ENCODE data around the gene PIPOX. TPM values are rescaled to one million over a fixed set of nuclear protein-coding genes. Genes with fewer than 3 reads are reported as not detected.

The PIPOX gene
- total RNA-seq, 1 donor from 2014 or later, result 0.29 TPM

DNA sequence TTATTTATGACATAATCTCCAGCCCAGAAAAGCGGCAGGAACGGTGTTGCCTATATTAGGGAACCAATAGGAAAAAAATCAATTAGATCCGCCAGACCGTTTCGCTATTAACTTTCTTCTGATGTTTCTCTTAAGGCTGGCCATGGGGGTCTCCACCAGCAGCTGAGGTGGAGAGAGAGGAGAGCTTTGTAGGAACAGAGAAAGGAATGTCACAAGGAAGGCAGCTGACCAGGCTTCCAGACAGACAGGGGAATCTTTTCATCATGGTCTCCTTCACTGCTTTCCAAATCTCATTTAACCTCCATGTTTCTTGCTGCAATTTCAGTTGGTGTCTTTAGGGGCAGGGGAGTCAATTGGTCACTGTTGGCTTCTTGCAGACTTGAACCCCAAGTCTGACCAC is 28.2 kb upstream of the PIPOX start:
- H3K27me3 ChIP-seq (ENCODE audit: control insufficient read depth, insufficient read depth, low read length), result peaks cover 52% of the 10 kb centered on the region
- no peak for DNase-seq (ENCODE audit: low read depth)
- H3K36me3 ChIP-seq (ENCODE audit: control insufficient read depth, insufficient read depth, low read length), result no peaks in the 10 kb centered on the region
- TF ChIP-seq, protein P1, sequence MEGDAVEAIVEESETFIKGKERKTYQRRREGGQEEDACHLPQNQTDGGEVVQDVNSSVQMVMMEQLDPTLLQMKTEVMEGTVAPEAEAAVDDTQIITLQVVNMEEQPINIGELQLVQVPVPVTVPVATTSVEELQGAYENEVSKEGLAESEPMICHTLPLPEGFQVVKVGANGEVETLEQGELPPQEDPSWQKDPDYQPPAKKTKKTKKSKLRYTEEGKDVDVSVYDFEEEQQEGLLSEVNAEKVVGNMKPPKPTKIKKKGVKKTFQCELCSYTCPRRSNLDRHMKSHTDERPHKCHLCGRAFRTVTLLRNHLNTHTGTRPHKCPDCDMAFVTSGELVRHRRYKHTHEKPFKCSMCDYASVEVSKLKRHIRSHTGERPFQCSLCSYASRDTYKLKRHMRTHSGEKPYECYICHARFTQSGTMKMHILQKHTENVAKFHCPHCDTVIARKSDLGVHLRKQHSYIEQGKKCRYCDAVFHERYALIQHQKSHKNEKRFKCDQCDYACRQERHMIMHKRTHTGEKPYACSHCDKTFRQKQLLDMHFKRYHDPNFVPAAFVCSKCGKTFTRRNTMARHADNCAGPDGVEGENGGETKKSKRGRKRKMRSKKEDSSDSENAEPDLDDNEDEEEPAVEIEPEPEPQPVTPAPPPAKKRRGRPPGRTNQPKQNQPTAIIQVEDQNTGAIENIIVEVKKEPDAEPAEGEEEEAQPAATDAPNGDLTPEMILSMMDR (IDR thresholded peaks at IDR 0.05; ENCODE audit: insufficient read depth, low read length, poor library complexity, severe bottlenecking), result no peak
- H3K4me3 ChIP-seq (ENCODE audit: low read depth, low read length), result no peak overlapping the region

DNA sequence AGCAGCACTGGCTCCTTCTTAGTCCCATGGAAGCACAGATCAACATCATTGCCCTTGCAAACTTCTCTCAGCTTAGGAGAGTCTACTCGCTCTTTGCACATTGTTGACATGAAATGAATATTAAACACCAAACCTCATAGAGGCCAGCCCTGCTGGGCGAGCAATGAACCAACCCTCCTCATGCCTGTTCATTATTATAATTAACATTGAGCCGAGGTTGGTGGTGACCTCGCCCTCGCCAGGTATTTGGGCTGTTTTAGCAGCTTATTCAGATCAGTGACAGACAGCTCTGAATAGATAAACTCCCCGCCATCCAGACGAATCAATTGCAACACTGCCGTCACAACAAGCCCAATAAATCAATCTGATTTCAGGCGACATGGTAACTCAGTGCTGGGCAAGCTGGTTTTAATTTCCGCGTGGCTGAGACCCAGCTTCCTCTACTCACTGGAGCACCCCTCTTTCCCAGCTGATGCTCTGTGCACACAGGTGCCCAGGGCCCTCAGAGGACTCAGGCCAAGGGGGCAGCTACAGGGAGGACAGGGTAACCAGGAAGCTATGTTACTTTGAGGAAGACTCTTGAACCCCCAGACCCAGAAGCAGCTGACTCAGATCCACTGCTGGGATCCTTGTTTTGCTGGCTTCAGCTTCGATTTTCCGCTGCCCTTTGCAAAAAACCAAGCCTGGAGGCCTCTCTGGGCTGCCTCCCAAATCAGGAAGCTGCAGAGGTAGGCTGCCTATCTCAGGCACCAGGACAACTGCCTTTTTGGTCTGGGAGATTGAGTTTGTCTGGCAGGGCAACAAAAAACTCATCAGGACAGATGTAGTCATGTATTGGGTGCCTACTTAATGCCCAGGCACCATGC is 26.4 kb upstream of the PIPOX start:
- TF ChIP-seq, protein P1 (IDR thresholded peaks at IDR 0.05; ENCODE audit: insufficient read depth, low read length, poor library complexity, severe bottlenecking), result no peak
- H3K4me3 ChIP-seq (ENCODE audit: low read depth, low read length), result no peak overlapping the region
- DNase-seq (ENCODE audit: low read depth), result no peak
- H3K36me3 ChIP-seq (ENCODE audit: control insufficient read depth, insufficient read depth, low read length), result no peaks in the 10 kb centered on the region
- peaks cover 50% of the 10 kb centered on the region for H3K27me3 ChIP-seq (ENCODE audit: control insufficient read depth, insufficient read depth, low read length)

DNA sequence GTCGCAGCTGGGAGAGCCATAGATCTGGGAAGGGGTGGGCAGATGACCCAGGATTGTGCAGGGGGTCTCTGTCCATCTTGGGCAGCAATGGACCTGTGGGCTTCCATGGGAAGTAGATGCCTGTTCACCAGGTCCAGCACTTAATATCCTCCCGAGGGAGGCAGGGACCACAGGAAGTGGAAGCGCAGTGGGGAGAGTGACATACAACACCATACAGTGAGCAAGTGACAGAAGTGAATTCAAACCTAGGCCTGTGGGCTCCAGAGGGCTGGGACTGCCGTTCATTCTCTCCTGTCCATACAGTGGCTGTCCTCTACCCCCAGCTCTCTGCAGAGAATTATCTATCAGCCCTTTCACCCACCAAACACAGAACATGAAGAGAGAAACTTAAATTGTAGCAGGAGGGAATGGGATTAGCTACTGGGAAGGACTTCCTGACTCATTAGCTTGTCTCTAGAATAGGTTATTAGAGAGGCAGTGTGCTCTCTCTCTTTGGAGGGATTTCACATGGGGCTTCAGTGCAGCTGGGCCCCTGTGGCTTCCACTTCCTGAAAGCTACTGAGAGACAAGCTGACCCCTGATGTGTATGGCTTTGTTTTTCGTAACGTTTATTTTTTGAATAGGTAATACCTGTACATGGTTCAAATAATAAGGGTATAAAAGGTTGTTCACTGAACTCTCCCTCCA is 24.0 kb upstream of the PIPOX start:
- H3K27me3 ChIP-seq (ENCODE audit: control insufficient read depth, insufficient read depth, low read length), result peaks cover 53% of the 10 kb centered on the region
- no peaks in the 10 kb centered on the region for H3K36me3 ChIP-seq (ENCODE audit: control insufficient read depth, insufficient read depth, low read length)
- TF ChIP-seq, protein P1 (IDR thresholded peaks at IDR 0.05; ENCODE audit: insufficient read depth, low read length, poor library complexity, severe bottlenecking), result no peak
- H3K4me3 ChIP-seq (ENCODE audit: low read depth, low read length), result no peak overlapping the region
- DNase-seq (ENCODE audit: low read depth), result no peak

DNA sequence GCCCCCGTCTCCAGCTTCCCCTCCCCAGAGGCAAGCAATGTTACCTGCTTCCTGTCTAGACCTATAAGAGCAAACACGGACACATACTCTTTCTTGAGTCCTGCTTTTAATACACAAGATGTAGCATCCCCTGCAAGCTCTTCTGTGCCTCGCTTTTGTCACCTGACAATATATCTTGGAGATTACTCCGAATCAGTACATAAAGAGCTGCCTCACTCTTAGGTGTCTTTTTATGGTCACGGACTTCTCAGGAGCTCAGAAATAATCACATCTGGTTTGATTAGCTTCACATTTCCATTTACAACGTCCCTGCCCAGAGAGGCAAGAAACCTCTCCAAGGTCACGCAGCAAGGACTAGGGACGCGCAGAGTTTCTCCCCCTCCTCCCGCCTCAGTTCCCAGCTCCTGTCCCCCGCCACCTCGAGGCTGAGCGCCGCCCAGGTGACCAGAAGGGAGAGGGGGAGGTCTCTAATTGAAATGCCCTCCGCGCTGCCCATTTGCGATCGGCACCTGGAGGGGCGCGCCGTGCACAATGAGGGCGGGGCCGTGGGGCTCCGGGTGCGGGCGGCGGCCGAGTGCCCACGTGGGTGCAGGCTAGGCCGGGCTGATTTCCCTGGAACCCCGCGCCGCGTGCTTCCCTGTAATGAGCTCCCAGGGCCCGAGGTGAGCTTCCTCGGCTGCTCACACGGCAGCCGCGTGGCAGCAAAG is 23.3 kb upstream of the PIPOX start:
- DNase-seq (ENCODE audit: low read depth), result no peak
- Histone ChIP-seq H3K4me3 (ENCODE audit: low read depth, low read length) (no peak overlapping the region), H3K36me3 (ENCODE audit: control insufficient read depth, insufficient read depth, low read length) (no peaks in the 10 kb centered on the region), H3K27me3 (ENCODE audit: control insufficient read depth, insufficient read depth, low read length) (peaks cover 58% of the 10 kb centered on the region)
- TF ChIP-seq, protein P1 (IDR thresholded peaks at IDR 0.05; ENCODE audit: insufficient read depth, low read length, poor library complexity, severe bottlenecking), result no peak

DNA sequence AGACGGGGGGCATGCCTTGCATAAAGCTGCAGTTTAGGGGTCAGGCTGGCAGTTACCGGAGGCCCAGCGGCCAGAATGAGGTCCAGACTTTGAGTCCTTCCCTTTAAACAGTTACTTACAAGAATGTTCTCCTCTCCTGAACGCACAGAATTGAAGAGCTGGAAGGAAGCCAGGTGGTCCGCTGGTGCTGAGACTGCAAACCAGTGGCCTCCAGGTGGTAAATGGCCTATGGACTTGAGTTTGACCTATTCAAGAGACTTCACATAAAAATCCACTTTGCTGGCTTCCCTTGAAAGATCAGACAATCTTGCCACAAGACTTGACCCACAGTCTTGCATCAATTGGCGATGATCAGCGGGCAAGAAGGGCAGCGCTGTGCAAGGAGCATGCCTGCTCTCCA is 22.4 kb upstream of the PIPOX start:
- Histone ChIP-seq H3K4me3 (ENCODE audit: low read depth, low read length) (no peak overlapping the region), H3K27me3 (ENCODE audit: control insufficient read depth, insufficient read depth, low read length) (peaks cover 58% of the 10 kb centered on the region), H3K36me3 (ENCODE audit: control insufficient read depth, insufficient read depth, low read length) (no peaks in the 10 kb centered on the region)
- DNase-seq (ENCODE audit: low read depth), result no peak
- TF ChIP-seq, protein P1 (IDR thresholded peaks at IDR 0.05; ENCODE audit: insufficient read depth, low read length, poor library complexity, severe bottlenecking), result no peak
